Hematopoietic multipotent progenitor cell treated with erythropoietin and hydrocortisone succinate and interleukin-3 and kit ligand, for 6 days (in vitro differentiated cells): ENCODE measurements around the gene ZSWIM3.

Source experiments
- DNase-seq: peaks from one replicate; pipeline ENCODE4 v3.0.0-alpha.2; 2015

The ZSWIM3 gene

DNA sequence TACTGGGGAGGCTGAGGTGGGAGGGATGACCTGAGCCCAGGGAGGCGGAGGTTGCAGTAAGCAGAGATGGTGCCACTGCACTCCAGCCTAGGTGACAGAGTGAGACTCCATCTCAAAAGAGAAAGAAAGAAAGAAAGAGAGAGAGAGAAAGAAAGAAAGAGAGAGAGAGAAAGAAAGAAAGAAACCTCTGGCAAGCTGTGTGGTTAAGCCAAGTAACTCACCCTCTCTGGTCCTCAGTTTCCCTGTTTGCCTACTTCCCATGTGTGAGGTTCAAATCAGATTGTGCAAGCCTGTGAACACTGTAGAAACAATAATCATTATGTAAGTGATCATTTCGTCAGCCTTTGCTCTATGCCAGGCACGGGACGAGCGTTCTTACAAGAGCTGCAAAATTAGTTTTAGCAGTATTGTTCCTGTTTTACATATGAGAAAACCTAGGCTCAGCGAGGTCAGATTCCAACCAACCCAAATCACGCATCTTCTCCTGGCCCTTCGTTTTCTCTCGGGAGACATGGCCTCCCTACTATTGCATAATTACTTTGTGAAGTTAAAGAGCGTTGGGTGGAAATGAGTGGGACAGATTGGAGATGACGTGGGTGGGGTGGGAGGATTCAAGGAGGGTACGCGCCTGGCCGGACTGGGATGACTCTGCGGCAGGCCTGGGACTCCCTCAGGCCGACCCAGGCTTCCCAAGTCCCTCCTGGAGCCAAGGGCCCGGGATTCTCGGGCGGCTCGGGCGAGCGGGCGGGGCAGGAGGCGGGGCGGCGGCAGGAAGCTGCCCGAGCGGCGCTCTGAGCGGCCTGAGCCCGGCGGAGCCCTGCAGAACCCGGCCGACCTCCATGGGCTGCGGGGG lies 24.2 kb upstream of the ZSWIM3 start, which contains the start of gene SNX21:
Gene SNX21, plus strand, starts transcription at position 770 of the 853 bp plus-strand sequence. CDS start 121 bp downstream, outside the sequence.
- DNase-seq: no peak

DNA sequence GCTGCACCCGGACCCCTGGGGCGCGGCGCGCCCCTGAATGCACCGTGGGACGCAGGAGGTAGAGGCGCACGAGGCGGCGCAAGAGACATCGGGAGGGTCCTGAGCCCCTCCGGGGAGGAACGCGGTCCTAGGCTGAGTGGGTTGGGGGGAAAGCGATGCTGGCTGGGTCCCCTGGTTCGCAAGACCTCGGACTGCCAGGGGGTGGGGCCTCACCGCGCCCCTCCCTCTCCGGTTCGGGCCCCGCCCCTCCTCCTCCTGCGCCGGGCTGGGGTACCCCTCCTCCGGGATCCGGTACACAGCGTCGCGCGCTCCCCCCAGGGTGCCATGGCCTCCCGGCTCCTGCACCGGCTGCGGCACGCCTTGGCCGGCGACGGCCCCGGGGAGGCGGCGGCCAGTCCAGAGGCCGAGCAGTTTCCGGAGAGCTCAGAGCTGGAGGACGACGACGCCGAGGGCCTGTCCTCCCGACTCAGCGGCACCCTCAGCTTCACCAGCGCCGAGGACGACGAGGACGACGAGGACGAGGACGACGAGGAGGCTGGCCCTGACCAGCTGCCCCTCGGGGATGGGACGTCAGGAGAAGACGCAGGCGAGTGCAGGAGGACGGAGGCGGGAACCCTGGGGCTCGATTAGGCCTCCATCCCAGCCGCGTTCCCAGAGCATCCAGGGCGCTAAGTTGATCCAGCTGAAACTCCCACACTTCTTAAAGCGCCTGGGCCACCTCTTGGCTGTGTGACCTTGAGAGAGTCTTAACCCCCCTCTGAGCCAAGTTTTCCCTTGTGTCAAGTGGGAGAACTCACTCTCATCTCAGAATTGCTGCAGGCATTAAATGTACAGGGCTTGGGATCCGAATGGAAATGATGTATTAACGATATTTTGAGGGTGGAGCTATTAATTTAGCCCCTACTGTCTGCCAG lies 23.3 kb upstream of the ZSWIM3 start:
- no peak for DNase-seq

DNA sequence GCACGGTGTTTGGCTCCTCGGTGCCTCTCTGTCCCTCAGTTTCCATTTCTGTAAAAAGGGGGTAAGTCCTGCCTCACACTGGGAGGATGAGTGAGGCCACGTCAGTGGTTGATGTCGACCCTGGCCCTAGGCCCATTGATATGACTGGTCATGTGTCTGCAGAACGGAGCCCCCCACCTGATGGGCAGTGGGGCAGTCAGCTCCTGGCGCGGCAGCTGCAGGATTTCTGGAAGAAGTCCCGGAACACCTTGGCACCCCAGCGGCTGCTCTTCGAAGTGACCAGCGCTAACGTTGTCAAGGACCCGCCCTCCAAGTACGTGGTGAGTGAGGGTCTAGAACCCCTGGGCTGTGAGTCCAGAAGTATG lies 22.6 kb upstream of the ZSWIM3 start:
- DNase-seq: no peak

DNA sequence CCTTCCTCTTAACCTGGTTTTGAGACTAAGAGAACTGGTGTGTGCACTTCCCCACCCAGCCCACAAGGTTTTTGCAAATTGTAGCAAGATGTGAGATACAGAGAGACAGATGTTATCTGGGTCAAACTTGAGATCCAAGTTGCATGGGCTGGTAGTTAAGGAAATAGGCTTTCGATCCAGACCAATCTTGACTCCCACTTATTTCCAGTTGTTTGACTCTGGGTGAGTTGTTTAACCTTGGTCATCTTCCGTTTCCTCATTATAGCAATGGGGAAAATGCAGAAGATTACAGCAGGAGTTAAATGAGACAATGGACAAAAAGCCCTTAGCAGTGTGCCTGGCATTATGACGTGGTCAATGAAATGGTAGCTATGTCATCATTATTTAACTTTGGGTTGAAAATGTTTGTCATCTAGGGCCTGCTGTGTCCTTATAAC lies 22.1 kb upstream of the ZSWIM3 start:
- peak; percentile 50 for DNase-seq

DNA sequence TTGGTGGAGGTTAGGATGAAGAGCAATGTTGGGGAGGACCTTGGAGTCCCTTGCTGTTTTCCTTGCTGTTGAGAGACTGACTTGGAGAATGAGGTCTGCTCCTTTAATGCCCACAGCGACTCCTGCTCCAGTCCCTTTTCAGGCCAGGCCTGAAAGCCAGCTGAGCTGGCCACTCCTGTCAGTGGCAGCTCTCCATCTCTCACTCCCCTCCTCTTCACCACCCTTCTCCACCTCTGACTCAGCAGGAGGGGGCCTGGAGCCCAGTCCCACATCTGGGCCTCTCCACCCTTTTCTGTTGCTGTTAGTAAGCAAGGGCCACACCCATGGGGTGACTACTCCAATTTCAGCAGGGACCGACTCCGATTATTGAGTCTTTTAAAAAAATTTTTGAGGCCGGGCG lies 21.6 kb upstream of the ZSWIM3 start:
- DNase-seq: peak; percentile 45

DNA sequence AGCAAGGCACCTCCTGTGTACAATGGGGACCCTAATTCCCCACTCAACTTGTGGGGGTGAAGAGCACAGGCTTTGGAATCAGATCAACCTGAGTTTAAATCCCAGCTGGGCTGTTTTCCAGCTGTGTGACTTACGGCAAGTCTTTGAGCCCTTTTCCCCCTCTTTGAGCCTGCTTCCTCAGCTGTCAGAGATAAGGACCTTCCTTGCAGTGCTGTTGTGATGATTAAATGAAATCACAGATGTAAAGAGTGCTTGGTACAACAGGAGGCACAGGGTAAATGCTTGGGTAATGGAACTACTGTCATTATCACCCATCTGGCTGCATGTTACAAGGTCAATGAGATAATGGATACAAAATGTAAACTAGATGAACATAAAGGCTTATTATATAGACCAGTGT lies 20.6 kb upstream of the ZSWIM3 start:
- peak; percentile 78 for DNase-seq

DNA sequence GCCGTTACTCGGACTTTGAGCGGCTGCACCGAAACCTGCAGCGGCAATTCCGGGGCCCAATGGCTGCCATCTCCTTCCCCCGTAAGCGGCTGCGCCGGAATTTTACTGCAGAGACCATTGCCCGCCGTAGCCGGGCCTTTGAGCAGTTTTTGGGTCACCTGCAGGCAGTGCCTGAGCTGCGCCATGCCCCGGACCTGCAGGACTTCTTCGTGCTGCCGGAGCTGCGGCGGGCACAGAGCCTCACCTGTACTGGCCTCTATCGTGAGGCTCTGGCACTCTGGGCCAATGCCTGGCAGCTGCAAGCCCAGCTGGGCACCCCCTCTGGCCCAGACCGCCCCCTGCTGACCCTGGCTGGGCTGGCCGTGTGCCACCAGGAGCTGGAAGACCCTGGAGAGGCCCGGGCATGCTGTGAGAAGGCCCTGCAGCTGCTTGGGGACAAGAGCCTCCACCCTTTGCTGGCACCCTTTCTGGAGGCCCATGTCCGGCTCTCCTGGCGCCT lies 16.7 kb upstream of the ZSWIM3 start:
- DNase-seq: no peak

DNA sequence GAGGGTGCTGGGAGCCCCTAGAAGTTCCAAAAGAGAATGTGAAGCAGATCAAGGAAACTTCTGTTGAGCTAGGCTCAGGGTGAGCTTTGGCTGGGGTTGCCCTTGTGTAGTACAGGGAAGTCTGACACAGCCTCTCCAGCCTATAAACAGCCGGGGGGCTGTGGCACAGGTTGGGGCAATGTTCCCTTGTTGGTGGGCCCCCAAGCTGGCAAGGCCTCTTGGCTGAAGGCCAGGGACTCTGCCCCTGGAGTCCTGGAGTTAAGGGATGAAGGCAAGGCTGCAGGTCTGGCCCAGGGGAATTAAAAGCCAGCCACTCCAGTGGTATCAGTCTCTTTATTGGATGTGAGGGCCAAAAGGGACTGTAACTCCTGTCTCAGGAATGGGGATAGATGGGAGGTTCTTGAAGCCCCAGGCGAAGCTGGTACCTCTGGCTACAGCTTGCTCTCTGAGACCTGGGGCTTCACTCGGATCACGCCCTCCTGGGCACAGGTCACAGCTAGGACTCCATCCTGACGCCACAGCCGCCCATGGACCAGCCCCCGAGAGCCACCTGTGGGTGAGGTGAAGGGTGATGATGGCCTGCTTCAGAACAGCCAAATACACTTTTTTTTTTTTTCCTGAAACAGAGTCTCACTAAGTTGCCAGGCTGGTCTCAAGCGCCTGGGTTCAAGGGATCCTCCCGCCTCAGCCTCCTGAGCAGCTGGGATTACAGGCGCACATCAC lies 15.8 kb upstream of the ZSWIM3 start:
- no peak for DNase-seq

DNA sequence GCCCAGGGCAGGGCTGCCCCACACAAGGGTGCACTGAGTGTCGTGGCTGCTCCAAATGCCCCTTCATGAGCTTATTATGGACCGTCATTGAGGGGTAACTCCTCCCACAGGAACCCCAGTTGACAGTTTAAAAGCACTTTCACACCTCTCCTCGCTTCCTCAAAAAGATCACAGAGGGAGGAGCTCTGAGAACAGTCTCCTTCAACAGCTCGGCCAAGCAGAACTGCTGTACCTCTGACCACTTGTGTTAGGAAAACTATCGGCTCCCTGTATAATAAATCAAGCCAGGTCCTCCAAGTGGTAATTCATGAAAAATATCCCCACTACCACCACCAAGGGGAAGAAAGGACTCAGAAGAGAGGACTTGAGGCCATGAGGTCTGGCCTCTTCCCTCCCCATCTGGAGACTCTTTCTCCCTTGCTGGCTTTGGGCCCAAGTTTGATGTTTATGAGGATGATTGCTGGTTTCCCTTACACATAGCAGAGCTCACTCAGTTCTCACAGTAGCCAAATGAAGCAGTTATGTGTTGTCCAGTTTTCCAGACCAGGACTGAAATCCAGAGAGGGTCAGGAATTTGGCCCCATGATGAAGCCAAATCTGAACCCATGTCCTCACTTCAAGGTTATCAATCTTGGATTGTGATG lies 15.1 kb upstream of the ZSWIM3 start:
- no peak for DNase-seq

DNA sequence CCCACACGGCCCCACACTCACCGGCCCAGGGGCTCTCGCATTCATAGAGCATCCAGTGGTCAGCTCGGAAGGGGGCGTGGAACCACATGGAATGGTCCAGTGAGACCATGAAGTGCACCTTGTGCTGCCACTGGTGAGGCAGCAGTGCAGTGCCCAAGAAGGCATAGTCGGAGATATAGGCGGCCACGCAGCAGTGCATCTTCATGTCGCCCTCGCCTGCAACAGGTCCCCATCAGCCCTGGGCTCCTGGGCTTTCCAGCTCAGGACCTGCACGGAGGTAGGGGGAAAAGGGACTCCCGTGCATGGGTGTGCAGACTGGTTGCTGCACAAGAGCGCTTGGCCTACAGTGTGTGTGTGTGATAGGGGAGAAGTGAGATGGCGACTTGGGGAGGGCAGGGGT lies 13.9 kb upstream of the ZSWIM3 start:
- DNase-seq: no peak

DNA sequence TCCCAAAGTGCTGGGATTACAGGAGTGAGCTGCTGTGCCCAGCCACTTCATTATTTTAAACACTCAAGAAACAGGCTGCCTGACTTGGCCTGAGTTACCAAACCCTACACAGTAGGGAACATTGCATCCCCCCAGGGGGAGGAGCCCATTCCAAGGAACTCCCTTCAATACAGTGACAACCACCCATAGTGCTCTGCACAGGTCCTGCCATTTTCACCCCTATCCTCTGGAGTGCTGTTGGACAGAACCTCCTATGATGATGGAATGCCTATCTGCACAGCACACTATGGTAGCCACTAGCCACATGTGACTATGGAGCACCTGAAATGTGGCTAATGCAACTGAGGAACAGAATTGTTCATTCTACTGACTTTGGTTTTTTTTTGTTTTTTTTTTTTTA lies 12.0 kb upstream of the ZSWIM3 start:
- DNase-seq: no peak

DNA sequence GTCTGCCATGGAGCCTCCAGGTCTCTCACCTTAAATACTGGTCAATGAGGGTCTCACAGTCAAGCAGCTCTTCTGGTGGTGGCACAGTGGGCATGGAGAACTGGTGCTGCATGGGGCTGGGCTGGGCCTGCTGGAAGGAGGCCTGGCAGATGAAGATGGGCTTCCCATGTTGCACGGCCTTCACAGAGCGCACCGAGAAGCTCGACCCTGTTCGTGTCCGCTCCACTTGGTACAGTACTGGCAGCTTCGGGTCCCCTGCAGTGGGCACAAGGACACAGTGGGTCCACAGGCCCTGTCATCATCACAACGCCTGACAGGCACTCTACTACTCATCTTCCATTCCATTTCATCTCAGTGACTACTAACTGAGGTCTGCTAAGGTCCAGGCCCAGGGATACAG lies 9.0 kb upstream of the ZSWIM3 start:
- no peak for DNase-seq

DNA sequence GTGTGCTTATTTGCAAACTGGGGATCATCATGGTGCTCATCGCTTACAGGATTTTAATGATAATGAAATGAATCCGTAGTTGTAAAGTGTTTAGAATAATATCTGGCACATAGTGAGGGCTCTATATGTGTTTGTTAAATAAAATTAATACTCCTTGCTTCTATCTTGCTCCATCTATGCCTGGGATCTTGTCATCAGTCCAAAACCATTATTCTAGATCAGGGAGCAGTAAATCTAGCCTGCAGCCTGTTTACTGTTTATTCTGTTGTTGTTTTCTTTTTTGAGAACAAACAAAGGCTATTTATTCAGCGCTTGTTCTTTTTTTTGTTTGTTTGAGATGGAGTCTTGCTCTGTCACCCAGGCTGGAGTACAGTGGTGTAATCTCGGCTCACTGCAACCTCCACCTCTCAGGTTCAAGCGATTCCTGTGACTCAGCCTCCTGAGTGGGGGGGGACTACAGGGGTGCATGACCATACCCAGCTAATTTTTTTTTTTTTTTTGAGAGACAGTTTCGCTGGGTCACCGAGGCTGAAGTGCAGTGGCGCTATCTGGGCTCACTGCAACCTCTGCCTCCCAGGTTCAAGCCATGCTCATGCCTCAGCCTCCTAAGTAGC lies 8.3 kb upstream of the ZSWIM3 start:
- DNase-seq: no peak

DNA sequence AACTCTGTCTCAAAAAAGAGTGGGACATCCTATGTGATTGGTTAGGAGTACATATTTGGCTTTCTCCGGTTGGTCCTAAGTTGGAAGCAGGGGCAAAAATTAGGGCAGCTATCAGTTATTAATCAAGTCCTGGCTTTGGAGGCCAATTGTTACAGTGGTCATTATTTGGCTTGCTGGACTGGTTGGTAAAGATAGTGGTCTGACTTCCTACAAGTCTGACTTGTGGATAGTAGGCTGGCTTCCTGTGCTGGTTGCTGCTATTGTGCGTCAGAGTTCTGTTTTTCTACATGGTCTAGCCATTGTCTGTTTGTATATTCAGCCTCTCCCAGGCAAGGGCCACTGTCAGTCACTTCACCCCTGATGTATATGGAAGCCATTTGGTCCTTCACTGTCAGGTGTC lies 7.2 kb upstream of the ZSWIM3 start:
- no peak for DNase-seq

DNA sequence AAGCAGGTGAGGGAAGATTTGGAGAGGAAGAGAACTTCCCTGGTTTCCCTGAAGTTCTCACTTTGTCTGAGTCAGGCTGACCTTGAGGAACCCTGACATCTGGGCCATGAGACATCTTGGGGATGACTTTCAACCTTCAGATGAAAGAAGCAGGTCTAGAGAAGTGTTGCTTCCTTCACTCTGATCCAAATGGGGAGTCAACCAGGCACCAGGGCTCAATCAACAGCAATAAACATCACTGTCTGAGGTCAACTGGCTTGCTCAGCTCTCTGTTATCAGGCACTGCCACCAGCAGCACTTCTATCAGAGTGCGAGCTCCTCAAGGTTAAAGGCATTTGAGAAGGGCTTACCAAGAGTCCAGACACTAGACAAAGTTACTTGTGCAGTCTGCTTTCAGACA lies 6.5 kb upstream of the ZSWIM3 start:
- peak; percentile 90 for DNase-seq

DNA sequence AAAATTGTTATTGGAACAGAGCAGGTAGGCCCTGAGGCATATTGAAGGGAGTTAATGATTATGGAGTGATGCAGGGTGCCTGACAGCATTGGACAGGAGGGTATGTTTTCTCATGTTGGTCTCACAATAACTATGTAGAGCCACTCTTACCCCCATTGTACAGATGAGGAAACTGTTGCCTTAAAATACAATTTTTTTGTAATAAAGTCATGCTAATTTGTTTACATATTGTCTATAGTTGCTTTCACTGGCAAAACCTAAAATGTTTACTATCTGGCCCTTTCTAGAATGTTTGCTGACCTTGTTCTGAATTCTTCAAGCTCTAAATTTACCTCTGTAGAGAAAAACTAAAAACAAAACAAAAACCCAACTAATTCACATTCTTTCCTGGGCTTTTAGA lies 5.9 kb upstream of the ZSWIM3 start:
- DNase-seq: no peak

DNA sequence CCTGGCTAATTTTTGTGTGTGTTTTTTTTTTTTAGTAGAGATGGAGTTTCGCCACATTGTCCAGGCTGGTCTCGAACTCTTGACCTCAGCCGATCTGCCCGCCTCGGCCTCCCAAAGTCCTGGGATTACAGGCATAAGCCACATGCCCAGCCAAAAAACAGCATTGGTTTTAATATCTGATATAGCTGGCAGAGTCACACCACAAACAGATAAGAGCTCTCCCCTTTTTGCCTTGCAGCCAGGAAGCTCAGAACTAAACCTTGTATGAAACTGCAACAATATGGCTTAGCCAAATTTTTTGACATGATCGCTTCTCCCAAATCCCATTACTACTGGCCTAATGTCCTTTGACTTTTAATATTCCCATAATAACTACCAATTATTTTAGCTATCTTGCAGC lies 5.1 kb upstream of the ZSWIM3 start:
- peak; percentile 68 for DNase-seq

DNA sequence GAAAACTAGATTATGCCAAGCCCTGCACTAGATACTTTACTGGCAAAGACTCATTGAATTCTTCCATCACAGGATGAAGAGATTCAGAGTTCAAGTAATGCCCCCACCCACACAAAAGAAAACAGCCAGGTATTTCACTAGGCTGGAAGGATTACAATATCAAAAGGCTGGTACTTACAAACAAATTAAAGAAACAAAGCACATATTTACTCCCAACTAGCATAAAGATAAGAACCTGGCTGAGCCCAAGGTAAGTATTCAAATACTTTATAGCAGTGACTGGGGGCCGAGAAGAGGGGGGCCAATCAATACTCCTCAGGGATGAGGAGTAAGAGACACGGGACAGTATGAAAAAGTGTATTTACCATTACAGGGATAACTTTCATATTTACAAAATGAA lies 3.9 kb upstream of the ZSWIM3 start:
- no peak for DNase-seq

DNA sequence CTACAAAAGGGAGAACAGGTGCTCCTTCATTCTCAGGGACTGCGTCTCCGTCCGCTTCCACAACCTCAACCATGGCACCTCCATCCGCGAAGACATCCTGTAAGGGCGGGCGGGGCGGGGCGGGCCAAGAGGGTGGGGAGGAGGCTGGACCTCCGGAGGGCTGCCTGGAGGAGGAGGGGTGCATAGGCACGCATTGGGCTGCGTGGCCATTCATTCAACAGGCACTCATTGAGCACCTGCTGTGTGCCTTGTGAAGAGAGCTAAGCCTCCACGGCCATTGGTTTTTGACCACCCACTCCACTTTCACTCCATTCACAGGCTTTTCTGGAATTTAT lies 435 bp downstream of the ZSWIM3 start:
- no peak for DNase-seq

DNA sequence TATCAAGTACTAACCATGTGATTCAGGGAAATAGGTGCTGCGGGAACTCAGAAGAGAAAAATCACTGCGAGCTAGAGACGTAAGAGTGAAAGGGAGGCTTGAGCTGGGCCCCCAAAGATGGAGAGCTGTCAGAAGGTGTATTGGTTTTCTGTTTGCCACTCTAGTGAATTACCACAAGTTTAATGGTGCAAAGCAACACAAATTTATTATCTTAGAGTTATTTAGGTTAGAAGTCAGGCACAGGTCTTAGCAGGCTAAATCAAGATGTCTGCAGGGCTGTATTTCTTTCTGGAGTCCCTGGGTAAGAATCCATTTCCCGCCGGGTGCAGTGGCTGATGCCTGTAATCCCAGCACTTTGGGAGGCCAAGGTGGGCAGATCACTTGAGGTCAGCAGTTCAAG lies 2.5 kb downstream of the ZSWIM3 start:
- DNase-seq: no peak

DNA sequence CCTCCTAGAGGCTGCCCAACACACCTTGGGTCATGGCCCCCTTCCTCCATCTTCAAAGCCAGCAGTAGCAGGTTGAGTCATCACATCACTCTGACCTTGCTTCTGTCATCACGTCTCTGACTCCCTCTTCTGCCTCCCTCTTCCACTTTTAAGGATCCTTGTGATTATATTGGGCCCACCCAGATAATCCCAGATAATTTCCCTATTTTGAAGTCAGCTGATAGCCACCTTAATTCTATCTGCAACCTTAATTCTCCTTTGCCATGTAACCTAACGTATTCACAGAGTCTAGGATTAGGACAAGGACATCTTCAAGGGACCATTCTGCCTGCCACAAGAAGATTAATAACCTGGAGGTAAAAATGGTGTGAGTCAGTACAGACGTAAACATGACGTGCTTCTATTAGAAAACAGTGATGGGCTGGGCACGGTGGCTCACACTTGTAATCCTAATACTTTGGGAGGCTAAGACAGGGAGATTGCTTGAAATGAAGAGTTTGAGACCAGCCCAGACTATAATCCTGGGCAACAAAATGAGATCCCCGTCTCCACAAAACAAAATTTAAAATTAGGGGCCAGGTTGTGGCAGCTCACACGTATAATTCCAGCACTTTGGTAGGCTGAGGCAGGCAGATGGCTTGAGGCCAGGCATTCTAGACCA lies 3.3 kb downstream of the ZSWIM3 start:
- DNase-seq: no peak
